HG03045 (cell line): ENCODE results near the gene FCN3.

Experiments used
- ATAC-seq: cut with Tn5 transposase; IDR thresholded peaks from one replicate; pipeline ENCODE4 v1.9.1; 2021; ENCODE audit warnings: mild to moderate bottlenecking, moderate library complexity; ENCODE audit not compliant: unreplicated experiment

FCN3 gene

DNA sequence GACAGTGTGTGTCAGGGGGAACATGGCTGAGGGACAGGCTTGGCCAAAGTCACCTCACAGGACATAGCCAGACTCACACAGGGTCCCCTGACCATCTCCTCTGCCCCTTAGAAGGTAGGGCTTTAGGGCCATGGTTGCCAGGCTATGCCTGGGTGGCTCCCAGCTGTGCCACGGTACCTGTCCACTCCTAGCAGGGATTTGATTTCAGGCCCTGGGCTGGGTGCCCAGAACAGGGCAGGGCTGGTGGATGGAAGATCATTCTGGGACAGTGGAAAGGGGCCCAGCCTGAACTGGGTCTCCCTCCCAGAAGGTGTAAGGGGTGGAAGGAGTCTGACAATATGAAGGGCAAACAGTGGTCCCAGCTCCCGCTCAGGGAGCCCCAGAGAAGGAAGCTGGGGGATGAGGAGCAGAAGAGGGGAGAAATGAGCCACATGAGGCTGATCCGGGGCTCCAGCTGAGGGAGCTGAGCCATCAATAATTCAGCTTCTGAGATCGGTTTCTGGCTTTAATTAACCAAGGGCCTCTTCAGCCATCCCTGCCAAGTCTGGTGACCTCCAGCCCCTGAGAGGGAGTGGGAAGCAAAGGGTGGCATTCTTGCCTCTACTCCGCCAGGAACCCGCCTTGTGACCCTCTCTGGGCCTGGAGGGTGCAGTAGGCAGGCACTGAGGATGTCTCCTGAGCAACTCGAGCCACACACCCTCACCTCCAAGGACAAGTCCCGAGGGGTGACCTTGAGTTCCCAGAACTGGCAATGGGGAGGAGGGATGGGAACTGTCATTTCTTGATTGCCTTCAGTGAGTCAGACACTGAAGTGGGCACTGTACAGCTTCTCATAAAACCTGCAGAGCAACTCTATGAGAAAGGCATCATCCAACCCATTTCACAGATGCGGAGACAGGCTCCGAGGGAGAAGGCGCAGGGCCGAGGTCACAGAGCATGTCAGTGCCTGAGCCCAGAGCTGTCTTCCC is 6.4 kb upstream of the FCN3 start:
- ATAC-seq, result no peak

DNA sequence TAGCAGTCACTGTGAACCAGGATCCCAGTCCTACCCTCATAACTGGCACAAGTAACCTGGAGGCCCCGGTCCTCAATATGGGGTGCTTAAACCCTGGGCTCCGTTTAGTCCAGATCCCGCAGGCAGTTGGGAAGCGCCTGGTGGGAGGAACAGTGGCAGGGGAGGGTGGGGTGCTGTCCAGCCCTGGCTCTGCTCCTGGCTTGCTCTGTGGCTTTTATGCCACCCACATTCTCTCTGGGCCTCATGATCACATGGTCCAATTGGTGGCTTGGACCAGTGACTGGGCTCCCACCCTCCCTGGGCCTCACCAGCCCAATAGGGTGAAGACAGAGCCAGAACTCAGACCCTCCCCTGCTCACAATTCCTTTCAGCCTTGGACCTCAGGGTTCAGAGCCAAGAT is 5.6 kb upstream of the FCN3 start:
- ATAC-seq, result no peak

DNA sequence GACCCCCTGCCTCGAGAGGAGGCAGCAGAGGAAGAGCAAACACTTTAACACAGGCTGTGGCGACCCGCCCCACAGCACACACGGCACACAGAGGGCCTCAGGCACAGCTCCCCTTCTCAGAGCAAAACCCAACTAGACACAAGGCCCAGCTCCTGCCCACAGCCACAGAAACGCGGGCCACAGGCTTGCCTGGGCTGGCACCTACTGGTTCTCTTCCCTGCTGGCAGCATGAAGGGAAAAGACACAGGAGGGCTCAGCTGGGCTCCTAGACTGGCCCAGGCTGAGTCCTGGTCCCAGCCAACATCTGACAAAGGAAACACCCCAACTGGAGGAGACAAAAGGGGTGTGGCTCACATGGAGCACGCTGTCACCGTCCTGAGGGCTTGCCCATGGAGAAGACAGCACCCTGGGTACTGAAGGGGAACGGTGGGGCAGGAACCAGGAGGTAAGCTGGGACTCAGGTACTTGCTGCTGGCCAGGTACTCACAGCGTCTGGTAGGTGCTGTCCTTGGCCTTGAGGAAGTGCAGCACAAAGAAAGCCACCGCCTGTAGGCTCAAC is 5.0 kb upstream of the FCN3 start:
- no peak for ATAC-seq

DNA sequence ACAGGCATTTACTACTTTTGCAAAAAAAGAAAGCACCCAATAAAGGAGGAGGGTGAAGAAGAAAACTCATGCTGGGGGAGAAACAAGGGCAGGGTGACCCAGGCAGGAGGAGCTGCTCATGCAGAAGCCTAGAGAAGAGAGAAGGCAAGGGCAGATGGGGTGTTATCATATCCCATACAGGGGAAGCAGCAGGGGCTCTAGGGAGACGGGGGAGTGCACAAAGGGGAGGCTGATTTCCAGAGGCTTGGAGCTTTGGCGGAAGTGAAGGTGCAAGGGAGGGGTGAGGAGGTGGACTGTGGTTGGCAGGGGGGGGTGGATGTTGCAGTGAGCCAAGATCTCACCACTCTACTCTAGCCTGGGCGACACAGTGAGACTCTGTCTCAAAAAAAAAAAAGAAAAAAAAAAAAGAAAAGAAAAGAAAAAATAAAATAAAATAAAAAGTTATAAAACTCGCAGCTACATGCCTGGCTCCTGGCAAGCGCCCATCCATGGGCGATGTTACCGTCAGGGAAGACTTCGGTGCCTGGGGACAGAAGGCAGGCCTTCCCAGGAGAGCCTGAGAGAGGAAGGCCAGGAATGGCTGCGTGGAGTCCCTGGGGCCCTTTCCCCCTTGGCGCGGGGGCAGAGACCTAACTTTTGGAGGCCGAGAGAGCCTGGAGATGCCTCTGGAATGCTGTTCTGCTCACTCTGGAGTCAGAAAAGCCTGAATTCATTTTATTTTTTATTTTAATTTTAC is 3.3 kb upstream of the FCN3 start:
- ATAC-seq, result no peak

DNA sequence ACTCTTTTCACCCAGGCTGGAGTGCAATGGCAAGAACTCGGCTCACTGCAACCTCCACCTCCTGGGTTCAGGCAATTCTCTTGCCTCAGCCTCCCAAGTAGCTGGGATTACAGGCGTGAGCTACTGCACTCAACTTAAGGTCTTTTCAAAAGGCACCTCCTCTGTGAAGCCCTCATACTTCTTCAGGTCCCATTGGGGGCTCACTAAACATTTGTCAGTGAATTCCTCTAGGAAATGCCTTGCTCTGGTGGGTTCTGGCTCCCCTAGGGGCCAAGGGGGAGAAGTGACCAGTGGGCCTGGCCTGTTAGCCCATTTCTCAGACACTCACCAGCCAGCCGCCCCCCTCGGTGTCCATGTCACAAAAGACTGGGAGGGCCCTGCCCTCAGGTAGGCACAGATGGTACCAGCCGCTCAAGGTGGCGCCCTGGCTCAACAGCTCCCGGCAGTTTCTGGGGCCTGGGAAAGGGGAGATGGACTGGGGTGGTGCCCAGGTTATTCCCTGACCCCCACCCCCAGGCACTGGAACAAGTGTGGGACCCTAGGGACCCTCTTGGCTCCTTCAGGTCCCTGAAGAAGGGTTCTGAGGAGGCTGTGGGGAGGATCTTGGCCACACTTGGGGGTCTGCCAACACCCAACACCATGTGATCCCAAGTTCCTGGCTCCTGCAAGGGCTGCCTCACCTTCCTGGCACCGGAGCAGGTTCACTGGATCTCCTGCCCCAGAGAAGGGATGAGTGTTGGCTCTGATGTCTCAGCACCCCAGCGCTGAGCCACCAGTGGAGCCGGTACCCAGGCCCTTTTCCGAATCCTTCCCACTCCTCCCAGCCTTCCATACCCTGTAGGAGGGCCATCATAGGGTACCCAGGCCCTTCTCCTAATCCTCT is 1.6 kb downstream of the FCN3 start:
- ATAC-seq, result no peak

DNA sequence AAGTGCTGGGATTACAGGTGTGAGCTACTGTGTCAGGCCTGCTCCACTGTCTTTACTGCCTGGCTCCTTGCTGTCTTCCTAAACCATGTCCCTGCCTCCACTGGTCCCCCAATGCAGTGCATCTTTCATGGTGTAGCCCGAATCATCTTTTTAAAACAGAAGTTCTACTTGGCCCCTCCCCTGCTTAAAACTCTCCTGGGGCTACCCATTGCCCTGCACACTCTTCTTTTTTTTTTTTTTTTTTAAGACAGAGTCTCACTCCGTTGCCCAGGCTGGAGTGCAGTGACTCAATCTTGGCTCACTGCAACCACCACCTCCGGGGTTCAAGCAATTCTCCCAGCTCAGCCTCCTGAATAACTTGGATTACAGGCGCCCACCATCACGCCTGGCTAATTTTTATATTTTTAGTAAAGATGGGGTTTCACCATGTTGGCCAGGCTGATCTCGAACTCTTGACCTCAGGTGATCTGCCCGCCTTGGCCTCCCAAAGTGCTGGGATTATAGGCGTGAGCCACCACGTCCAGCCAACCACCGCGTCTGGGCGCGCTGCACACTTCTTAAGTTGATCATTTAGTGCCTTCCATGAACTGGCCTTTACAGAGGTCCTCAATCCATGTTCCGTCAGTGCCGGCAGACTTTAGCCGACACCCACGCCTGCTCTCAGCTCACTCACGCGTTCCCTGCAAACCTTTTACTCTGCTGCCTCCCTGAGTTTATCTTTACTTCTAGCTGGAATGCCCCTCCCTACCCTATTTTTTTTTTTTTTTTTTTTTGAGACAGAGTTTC is 2.4 kb downstream of the FCN3 start:
- no peak for ATAC-seq

DNA sequence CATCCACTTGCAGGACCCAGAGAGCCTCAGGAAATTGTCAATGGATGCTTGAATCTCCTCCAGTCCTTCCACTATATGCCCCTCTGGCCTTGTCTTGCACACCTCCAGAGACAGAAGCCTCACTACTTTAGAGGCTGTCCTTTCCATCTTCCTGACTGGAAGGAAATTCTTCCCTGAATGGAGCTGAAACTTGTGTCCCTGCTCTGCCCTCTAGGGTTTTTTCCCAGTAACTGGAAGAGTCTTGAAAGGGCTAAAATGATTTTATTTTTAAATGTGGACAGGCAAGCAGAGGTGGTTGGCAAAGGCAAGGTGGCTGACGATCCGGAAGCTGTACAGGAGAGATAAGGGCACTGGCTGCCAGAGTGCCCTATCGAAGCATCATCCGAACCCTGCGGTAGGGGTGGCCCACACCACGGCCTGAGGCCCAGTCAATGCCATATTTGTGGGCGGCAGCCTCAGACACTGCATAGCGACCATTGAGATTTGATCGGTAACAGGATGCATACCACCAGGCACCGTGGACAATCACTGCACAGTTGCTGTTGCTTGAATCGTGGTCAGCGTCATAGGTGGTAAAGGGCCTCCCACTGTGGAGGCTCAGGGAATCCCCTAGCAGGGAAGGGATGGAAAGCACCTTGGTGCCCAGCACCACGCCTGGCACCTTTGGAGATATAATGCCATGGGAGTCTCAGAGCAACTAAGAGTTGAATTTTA is 5.6 kb downstream of the FCN3 start:
- ATAC-seq, result no peak

DNA sequence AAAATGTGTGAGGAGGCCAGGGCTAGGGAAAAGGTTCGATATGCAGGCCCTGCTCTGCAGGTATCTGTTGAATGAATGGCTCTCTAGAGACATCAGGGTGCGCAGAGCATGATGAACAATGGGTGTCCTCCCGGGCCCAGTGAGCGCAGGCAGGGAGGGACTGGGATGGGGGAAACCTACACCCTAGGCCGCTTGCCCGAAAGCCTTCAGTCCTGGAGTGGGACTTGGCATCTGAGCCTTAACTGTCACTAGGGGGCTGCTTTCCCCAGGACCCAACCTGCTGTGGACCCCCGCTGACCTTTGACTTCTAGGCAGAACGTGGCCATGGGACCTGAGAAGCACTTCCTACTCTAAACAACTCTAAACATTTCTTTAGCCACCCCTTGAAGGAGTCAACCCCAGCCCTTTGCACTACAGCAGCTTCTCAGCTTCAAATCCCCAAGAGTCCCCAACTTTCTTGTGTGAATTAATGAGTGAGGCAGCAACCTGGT is 7.4 kb downstream of the FCN3 start:
- no peak for ATAC-seq

DNA sequence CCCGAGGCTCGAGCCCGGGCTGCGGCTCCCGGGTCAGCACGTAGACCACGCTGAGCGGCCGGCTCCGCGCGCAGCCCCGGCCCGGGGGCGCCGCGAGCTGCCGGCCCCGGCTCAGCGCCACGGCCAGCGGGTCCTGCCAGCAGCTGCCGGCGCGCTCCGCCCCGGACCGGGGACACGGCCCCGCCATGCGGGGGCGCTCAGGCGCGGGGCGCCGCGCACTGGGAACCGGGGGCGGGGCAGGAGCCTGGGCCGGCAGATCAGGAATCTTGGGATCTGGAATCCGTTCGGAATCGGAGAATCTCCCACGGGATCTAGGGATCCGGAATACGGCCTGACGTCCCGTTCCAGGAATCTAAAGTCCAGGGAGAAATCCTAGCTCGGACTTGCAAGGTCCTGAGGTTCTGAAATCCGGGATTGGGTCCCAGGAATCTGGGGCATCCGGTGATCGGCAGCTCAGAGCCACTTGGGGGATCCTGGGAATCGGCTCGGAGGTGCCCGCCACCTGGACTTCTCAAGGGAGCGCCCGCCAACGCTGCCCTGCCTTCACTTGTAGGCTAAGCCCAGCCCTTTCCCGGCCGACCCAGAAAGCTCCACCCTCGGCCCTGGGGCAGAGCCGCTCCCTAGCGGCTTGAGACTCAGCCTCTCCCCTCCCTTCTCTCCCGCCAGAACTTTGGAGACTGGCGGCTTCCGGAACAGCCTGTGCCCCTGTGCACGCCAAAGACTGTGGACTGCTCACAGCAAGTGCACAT is 8.0 kb downstream of the FCN3 start, which contains the start of gene MAP3K6:
Gene MAP3K6 (minus strand): TSS at position 551 of the 749 bp plus-strand sequence. CDS start 364 bp downstream, at position 187.
- peak; percentile 43 for ATAC-seq

DNA sequence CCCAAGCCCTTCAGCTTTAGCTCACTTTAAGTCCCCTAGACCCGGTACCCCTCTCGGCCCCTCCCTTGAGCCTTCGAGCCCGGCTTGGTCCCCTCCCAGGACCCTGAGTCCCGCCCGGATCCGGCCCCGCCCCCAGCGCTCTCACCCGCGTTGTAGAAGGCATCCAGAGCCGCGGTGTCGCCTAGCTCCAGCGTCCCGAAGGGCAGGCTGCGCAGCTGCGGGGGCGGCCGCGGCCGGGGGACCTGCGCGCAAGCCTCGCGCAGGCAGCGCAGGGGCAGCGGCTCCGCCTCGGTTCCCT is 8.6 kb downstream of the FCN3 start:
- ATAC-seq, result peak; percentile 35

DNA sequence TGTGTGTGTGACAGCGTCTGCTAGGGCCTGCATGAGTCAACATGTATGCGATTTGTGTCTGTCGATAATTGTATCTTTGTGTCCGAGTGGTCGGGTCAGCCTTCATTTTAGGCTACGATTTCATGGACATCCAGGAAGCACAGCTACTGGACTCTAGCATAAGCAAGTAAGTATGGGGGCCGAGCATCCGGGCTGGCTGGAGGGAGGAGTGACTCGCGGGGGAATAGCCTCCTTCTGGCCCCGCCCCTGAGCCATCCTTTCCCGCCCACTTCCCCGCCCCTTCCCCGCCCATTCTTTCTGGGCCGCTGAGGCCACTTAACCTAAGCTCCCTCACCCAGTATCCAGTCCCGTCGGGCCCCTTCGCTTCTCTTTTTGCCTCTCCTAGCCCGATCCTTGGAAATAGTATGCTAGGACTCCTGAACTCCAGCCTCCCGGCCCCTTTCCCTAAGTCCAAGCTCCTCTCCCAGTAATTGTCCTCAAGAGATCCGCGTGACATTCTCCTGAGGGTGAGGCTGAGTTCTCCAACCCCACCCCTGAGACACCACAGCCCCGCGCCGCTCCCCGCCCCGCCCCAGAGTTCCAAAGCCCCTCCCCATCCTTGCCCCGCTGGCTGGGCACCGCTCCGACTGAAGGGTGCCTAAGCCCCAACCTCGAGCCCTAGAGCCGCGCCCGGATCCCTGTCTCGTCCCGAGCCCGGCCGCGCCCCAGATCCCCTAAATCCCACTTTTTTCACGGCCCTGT is 9.1 kb downstream of the FCN3 start:
- ATAC-seq, result peak; percentile 28

DNA sequence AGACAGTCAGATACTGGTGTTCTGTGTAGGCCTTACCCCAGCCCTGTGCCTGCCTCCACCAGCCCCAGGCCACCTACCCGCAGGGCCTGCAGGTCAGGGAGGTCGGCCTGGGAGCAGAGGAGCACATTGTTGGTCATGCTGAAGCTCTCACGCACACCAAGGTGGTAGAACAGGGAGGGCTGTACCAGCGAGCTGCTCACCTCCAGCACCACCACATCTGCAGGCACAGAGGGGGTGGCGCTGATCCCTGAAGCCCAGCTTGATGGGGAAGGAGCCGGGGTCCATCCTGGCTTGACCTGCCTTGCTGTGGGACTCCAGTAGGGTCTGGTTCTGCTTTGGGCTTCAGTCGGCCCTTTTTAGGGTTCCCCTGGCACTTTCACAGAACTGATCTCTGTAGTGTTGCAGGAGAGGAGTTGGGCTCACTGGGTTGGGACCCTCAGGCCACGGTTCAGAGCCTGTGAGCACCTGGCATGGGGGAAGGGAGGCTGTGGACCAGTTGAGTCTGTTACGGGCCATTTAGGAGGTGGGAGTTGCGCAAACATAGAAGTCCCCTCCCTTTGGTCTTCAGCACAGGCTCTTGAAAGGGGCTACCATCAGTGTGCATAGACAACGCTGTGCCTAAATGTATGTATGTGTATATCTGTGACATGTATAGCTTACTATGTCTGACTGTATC is 9.8 kb downstream of the FCN3 start:
- ATAC-seq, result no peak

DNA sequence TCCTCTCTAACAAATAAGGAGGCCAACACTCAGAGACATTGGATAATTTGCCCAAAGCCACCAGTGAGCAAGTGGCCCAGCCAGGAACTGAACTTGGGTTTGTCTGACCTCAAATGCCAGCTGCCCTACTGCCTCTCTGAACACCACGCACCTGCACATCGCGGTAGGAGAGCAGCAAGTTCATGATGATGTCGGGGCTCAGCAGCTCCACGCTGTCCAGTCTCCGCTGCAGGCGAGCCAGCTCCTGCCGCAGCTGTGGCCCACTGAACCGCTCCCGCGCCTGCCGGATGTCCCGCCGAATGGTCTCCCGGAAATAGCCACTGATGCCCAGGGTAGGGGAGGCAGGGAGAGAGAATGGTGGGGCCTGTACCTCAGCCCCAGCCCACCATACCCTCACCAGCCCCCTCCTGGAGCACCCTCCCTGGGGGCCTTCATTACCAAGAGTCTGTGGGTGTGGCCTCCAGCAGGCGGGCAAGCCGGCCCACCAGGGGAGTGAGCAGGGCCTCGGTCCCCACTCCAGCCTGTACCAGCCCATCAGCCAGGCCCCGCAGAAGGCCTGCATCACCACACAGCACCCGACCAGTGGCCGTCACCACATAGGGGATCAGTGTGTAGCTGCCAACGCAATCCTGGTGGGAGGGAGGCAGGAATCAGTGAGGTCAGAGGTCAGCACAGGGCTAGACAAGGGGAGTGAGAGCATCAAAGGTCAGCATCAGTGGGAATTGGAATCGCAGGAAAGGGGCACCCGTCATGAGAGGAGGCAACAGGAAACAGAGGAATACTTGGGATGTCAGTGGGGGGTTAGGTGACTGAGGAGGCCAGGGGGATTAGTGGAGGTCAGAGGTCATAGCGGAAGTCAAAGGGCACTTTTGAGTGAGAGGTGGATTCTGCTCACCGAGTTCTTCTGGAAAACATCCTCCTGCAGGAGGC is 10.6 kb downstream of the FCN3 start:
- no peak for ATAC-seq

DNA sequence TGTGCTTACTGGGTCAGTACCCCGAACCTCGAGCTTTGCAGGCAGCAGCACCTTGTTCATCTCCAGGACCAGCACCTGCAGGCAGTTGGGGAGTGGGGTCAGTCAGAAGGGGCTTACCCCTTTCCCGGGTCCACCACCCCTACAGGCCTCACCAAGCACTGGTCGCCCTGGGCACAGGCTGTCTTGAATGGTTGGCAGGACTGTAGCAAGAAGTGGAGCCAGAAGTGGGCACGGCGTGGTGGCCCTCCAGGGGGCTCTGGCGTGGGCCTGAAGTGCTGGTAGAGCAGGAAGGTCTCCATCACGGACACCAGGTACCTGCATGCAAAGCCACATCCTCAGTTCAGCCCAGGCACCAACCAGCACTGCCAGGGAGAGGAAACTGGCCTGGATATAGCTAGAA is 13.1 kb downstream of the FCN3 start:
- no peak for ATAC-seq

DNA sequence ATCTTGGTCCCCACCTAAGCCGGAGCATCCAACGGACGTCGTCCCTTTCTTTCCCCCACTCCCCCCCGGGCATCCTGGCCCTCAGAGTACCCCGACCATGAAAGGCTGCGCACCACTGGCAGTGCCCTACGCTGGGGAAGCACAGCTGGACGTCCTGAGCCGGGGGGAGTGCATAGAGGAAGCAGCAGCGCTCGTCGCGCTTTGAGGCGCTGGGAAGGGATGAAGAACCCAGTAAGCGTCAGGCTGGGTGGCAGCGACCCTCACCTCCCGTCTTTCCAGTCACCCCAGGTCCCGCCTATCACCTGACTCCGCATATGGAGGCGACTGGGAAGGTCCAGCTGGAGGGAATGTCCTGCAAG is 13.6 kb downstream of the FCN3 start:
- no peak for ATAC-seq
